ENCODE results near the gene ADAMTS12. TPM values are rescaled to one million over a fixed set of nuclear protein-coding genes. Genes with fewer than 3 reads are reported as not detected.

ADAMTS12 gene
- total and polyA plus RNA-seq, 10 of the 15 experiments (the other 5 are each of a cell fraction or from before 2014, with no cell fraction given) = 0.11 to 35.8 (median 20.7) TPM

DNA sequence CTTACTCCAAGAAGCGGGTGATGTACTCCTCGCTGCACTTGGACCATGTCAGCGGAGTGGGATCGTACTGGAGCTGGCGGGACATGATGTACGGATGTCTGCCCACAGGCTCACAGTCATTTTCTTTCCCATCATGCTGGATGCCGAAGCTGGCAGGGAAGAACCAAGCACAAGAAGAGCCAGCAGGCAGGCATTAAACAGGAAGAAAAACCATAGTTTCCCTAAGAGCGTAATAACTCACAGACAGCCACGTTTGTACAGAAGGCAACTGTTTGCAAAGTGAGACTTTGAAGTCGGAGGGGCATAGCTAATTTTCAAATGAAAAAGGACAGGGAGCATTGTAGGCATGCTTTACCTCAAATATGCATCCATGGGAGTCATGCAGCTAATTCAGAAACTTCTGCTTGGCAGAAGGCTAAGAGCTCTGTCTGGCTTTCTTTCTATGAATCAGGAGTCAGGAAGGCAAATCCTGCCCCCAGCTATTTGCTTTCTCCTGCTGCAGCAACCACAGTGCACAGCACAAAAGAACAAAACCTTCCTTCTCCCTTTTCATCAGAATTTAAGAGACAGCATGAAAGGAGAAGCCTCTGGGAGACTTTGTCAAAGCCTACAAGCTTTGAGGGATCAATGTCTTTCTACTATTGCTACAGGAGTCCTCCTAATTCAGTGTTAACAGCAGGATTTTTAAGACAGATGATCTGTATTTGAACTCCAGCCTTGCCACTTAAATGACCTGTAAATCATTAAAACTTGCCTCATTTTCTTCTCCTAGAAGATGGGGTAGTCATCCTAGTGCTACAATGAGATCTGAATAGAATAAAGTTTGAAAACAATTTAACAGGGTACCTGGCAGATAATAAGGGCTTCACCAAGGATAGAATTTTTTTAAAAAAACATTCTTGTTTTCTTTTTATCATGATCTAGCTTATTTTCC lies 242.0 kb downstream of the ADAMTS12 start:
- no peak overlapping the region for H3K4me2 ChIP-seq (ENCODE audit: control insufficient read depth, insufficient read depth)
- no TSS peak for BruUV-seq (replicated peaks)
- SMC1A ChIA-PET (ENCODE audit: uncharacterized antibody, unreplicated experiment) = interaction anchor here (1.2 to 3.1 kb wide), 3 partner anchors 8 to 26 kb away, joined by 3 to 9 read pairs (median 6); no protein-coding TSS in a partner anchor

More for the DNA sequence above, 242.0 kb downstream of the ADAMTS12 start:
- Histone ChIP-seq H3K4me1 (ENCODE audit: control insufficient read depth, insufficient read depth, low read length) (no peaks in the 10 kb centered on the region), H2AFZ (ENCODE audit: control insufficient read depth, low read depth, low read length) (no peak overlapping the region), H3K9ac (ENCODE audit: control insufficient read depth, insufficient read depth, low read length) (no peak overlapping the region), H3K27ac (ENCODE audit: control insufficient read depth, insufficient read depth) (no peak overlapping the region), H3K79me2 (ENCODE audit: control insufficient read depth, insufficient read depth, low read length) (no peaks in the 10 kb centered on the region), H4K20me1 (ENCODE audit: control insufficient read depth, insufficient read depth) (no peaks in the 10 kb centered on the region), H3K4me3 (no peak overlapping the region), H3K36me3 (ENCODE audit: control insufficient read depth in 2 of 2, insufficient read depth in 2 of 2, low read length in 1 of 2) (no peaks in the 10 kb centered on the region), H3K9me3 (replicated peaks; ENCODE audit: control insufficient read depth, insufficient read depth, low read length) (no peaks in the 10 kb centered on the region; the same call in 2 of the 3 replicates), H3K27me3 (replicated peaks in 1 of 2; ENCODE audit: control insufficient read depth in 2 of 2, insufficient read depth in 2 of 2, low read length in 1 of 2) (no peaks in the 10 kb centered on the region)
- ChIA-PET CTCF (interaction anchor here (0.6 to 2.3 kb wide), 5 partner anchors 10 to 321 kb away, joined by 3 to 6 read pairs (median 4); no protein-coding TSS in a partner anchor), RAD21 (ENCODE audit: unreplicated experiment) (interaction anchor here (1.3 kb wide), 1 partner anchor 11 kb away, joined by 3 read pairs; no protein-coding TSS in a partner anchor), POLR2A (interaction anchor here (0.6 kb wide), 2 partner anchors 231 to 295 kb away, joined by 3 read pairs; no protein-coding TSS in a partner anchor)
- ATAC-seq (no peak), FAIRE-seq (no peak), DNase-seq (ENCODE audit: low read depth, low spot score) (no peak)
- in situ Hi-C loops (cut with MboI) (no loop called here), intact Hi-C loops (cut with micrococcal nuclease; ENCODE audit: unreplicated experiment) (no loop called here)
- 72% methylated on average over 10 of the region's 10 CpGs for WGBS (ENCODE audit: insufficient coverage, insufficient replicate concordance, low lambda C conversion rate, missing lambda C conversion rate)
- TF ChIP-seq SRF (IDR thresholded peaks at IDR 0.05; ENCODE audit: low read depth in 2 of 2, low read length in 2 of 2) = no peak
- TF ChIP-seq RB1 (IDR thresholded peaks at IDR 0.05; ENCODE audit: borderline replicate concordance) = no peak
- TF ChIP-seq, protein P1, sequence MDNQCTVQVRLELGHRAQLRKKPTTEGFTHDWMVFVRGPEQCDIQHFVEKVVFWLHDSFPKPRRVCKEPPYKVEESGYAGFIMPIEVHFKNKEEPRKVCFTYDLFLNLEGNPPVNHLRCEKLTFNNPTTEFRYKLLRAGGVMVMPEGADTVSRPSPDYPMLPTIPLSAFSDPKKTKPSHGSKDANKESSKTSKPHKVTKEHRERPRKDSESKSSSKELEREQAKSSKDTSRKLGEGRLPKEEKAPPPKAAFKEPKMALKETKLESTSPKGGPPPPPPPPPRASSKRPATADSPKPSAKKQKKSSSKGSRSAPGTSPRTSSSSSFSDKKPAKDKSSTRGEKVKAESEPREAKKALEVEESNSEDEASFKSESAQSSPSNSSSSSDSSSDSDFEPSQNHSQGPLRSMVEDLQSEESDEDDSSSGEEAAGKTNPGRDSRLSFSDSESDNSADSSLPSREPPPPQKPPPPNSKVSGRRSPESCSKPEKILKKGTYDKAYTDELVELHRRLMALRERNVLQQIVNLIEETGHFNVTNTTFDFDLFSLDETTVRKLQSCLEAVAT (IDR thresholded peaks at IDR 0.05) = no peak
- TF ChIP-seq MEF2A (IDR thresholded peaks at IDR 0.05; ENCODE audit: insufficient read depth, low read depth, low read length) = no peak
- TF ChIP-seq NR2C1 (IDR thresholded peaks at IDR 0.05) = no peak
- no peak for TF ChIP-seq RAD51 (IDR thresholded peaks at IDR 0.05)
- TF ChIP-seq JUND (IDR thresholded peaks at IDR 0.05; ENCODE audit: low read depth, low read length) = no peak
- TF ChIP-seq WRNIP1 (IDR thresholded peaks at IDR 0.05; ENCODE audit: borderline replicate concordance, low read depth, low read length) = no peak
- no peak for TF ChIP-seq SMAD1 (IDR thresholded peaks at IDR 0.05; ENCODE audit: low read depth, partially characterized antibody)
- TF ChIP-seq, protein P2, sequence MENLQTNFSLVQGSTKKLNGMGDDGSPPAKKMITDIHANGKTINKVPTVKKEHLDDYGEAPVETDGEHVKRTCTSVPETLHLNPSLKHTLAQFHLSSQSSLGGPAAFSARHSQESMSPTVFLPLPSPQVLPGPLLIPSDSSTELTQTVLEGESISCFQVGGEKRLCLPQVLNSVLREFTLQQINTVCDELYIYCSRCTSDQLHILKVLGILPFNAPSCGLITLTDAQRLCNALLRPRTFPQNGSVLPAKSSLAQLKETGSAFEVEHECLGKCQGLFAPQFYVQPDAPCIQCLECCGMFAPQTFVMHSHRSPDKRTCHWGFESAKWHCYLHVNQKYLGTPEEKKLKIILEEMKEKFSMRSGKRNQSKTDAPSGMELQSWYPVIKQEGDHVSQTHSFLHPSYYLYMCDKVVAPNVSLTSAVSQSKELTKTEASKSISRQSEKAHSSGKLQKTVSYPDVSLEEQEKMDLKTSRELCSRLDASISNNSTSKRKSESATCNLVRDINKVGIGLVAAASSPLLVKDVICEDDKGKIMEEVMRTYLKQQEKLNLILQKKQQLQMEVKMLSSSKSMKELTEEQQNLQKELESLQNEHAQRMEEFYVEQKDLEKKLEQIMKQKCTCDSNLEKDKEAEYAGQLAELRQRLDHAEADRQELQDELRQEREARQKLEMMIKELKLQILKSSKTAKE (IDR thresholded peaks at IDR 0.05; ENCODE audit: low read depth, poor library complexity, severe bottlenecking) = no peak
- no peak for TF ChIP-seq POLR2AphosphoS5 (IDR thresholded peaks at IDR 0.05; ENCODE audit: low read length)
- no peak for TF ChIP-seq ZNF274 (IDR thresholded peaks at IDR 0.05; ENCODE audit: insufficient read depth, insufficient read length)
- TF ChIP-seq CREM (IDR thresholded peaks at IDR 0.05; ENCODE audit: low read depth) = no peak
- TF ChIP-seq ZNF207 (IDR thresholded peaks at IDR 0.05; ENCODE audit: borderline replicate concordance) = no peak
- TF ChIP-seq, protein P3, sequence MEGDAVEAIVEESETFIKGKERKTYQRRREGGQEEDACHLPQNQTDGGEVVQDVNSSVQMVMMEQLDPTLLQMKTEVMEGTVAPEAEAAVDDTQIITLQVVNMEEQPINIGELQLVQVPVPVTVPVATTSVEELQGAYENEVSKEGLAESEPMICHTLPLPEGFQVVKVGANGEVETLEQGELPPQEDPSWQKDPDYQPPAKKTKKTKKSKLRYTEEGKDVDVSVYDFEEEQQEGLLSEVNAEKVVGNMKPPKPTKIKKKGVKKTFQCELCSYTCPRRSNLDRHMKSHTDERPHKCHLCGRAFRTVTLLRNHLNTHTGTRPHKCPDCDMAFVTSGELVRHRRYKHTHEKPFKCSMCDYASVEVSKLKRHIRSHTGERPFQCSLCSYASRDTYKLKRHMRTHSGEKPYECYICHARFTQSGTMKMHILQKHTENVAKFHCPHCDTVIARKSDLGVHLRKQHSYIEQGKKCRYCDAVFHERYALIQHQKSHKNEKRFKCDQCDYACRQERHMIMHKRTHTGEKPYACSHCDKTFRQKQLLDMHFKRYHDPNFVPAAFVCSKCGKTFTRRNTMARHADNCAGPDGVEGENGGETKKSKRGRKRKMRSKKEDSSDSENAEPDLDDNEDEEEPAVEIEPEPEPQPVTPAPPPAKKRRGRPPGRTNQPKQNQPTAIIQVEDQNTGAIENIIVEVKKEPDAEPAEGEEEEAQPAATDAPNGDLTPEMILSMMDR (IDR thresholded peaks at IDR 0.05 in 2 of 3, conservative IDR thresholded peaks at IDR 0.05 in 1 of 3; ENCODE audit: control insufficient read depth in 2 of 3, extremely low read depth in 1 of 3, insufficient read depth in 1 of 3, low read depth in 3 of 3, low read length in 3 of 3) = no peak
- no peak for TF ChIP-seq KLF5 (IDR thresholded peaks at IDR 0.05; ENCODE audit: partially characterized antibody)
- TF ChIP-seq TCF3 (IDR thresholded peaks at IDR 0.05; ENCODE audit: borderline replicate concordance, insufficient read depth, low read depth, low read length) = no peak
- TF ChIP-seq FOS (IDR thresholded peaks at IDR 0.05; ENCODE audit: borderline replicate concordance, extremely low read depth, insufficient read length) = no peak
